Measurements from ENCODE around the gene MED12L.

Gene MED12L

GRCh38 chr3:151256749-151257148, 171.3 kb downstream of the MED12L start:
- no peaks in the 10 kb centered on the region for H3K9me3 ChIP-seq
- H3K27ac ChIP-seq, result no peak overlapping the region
- peaks cover 7% of the 10 kb centered on the region; the same call in 1 of the 2 replicates for H3K36me3 ChIP-seq
- H3K9ac ChIP-seq, result no peak overlapping the region
- H3K27me3 ChIP-seq, result no peaks in the 10 kb centered on the region
- H3K4me2 ChIP-seq, result no peak overlapping the region
- TF ChIP-seq Cebpa-rat (IDR thresholded peaks at IDR 0.05), result no peak
- H3K4me1 ChIP-seq, result no peaks in the 10 kb centered on the region
- H4K20me1 ChIP-seq, result no peaks in the 10 kb centered on the region
- no peak overlapping the region for H3K4me3 ChIP-seq

GRCh38 chr3:151259664-151260063, 174.2 kb downstream of the MED12L start:
- H3K4me2 ChIP-seq, result no peak overlapping the region
- TF ChIP-seq Cebpa-rat (IDR thresholded peaks at IDR 0.05), result no peak
- H3K27me3 ChIP-seq, result no peaks in the 10 kb centered on the region
- no peaks in the 10 kb centered on the region for H3K4me1 ChIP-seq
- no peak overlapping the region for H3K27ac ChIP-seq
- no peaks in the 10 kb centered on the region for H4K20me1 ChIP-seq
- H3K9ac ChIP-seq, result no peak overlapping the region
- H3K4me3 ChIP-seq, result no peak overlapping the region
- peaks cover 7% of the 10 kb centered on the region; the same call in 1 of the 2 replicates for H3K36me3 ChIP-seq
- H3K9me3 ChIP-seq, result no peaks in the 10 kb centered on the region

DNA sequence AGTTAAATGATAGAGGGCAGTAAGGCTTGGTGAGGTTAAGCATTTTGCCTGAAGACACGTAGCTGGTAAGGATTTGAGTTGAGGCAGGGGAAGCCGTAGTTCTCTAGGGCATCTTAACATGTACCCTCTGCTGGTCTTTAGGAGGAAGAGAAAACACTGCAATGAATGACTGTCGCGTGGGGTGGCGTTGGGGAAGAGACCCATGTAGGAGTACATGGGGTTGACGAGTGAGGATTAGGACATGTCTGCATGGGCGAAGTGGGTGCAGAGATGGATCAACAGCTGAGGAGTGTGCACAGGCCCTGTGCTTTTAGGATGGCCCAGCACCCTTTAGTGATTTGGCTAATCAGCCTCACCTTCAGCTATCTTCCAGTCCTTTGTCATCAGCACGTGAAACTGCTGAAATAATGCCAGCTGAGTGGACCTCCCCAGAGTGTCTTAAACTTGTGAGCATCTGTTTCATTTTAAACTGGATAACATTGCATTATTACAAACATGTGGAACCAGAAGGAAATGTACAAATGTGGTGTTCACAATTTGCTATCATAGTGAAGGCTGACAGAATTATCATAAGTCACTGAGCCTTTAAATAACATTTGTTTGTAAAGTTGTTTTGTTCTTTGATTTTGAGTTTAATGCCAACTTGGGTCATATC, 177.5 kb downstream of the MED12L start:
- Histone ChIP-seq H3K9me3 (no peaks in the 10 kb centered on the region), H3K27ac (no peak overlapping the region), H4K20me1 (no peaks in the 10 kb centered on the region), H3K36me3 (peaks cover 7% of the 10 kb centered on the region; the same call in 1 of the 2 replicates), H3K27me3 (no peaks in the 10 kb centered on the region), H3K4me1 (peaks cover 14% of the 10 kb centered on the region), H3K4me3 (no peak overlapping the region), H3K4me2 (no peak overlapping the region), H3K9ac (no peak overlapping the region)
- no peak for TF ChIP-seq Cebpa-rat (IDR thresholded peaks at IDR 0.05)

DNA sequence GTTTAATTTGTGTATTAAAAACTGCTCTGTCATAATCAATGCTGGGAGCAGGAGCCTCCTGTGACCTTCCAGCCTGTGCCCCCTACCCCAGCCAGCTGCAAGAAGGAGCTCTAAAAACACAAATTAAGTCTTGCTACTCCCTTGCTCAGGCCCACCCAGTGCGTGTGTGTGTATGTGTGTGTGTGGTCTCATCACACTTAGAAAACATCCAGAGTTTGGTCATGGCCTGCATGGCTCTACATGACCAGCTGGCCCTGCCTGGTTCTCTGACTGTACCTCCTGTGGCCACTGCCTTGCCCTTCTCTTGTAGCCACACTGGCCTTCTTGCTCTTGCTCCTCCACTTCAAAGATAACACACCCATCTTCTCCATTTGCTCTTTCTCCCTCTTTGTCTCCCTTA, 179.1 kb downstream of the MED12L start:
- Histone ChIP-seq H3K4me1 (peaks cover 19% of the 10 kb centered on the region), H3K9me3 (no peaks in the 10 kb centered on the region), H3K4me2 (no peak overlapping the region), H3K36me3 (peaks cover 7% of the 10 kb centered on the region; the same call in 1 of the 2 replicates), H3K27me3 (no peaks in the 10 kb centered on the region), H3K27ac (no peak overlapping the region), H3K9ac (no peak overlapping the region), H4K20me1 (no peaks in the 10 kb centered on the region), H3K4me3 (no peak overlapping the region)
- TF ChIP-seq Cebpa-rat (IDR thresholded peaks at IDR 0.05), result no peak

DNA sequence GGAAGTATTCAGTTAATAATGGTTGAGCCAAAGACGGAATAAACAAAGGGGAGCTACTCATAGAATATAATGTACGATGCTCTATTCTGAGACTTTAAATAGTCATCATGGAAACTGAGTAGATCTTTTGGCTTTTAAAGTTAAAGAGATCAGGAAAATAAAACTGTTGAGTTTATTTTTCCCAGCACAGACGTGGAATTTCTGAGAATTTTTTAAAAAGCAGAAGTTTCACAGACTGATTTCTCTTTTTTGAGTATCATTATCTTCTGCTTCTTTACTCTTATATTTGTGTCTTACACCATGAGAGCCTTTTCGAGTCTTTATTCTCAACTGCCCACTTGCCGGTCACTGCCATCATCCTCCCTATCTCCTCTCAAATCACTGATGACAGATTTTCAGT, 179.7 kb downstream of the MED12L start:
- Histone ChIP-seq H3K27ac (no peak overlapping the region), H3K36me3 (peaks cover 7% of the 10 kb centered on the region; the same call in 1 of the 2 replicates), H3K9me3 (no peaks in the 10 kb centered on the region), H3K4me2 (peak overlapping the region; percentile 32; the same call in 1 of the 2 replicates), H4K20me1 (no peaks in the 10 kb centered on the region), H3K4me3 (no peak overlapping the region), H3K27me3 (no peaks in the 10 kb centered on the region), H3K9ac (no peak overlapping the region), H3K4me1 (peaks cover 19% of the 10 kb centered on the region)
- no peak for TF ChIP-seq Cebpa-rat (IDR thresholded peaks at IDR 0.05)

DNA sequence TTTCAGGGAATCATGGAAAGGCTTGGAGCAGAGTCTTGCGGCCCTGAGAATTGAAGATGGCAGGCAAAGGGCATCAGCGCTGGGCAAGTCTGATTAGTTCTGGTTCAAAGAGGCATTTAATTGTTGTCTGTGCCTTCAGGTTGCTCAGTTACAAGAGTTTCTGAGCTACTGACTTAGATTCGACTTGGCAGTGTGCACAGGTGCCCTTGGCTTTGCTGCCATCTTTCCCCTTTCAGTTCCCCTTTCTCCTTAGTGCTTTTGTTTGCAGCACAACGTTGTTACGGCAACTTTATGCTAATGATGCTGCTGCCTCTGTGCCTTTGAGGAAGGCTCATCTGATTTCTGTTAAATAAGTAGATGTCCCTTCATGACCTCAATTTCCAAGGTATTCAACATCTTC, 180.4 kb downstream of the MED12L start:
- Histone ChIP-seq H4K20me1 (no peaks in the 10 kb centered on the region), H3K36me3 (peaks cover 7% of the 10 kb centered on the region; the same call in 1 of the 2 replicates), H3K4me1 (peaks cover 19% of the 10 kb centered on the region), H3K27ac (no peak overlapping the region), H3K9me3 (no peaks in the 10 kb centered on the region), H3K4me2 (peak overlapping the region; percentile 32; the same call in 1 of the 2 replicates), H3K4me3 (no peak overlapping the region), H3K9ac (no peak overlapping the region), H3K27me3 (no peaks in the 10 kb centered on the region)
- TF ChIP-seq Cebpa-rat (IDR thresholded peaks at IDR 0.05), result no peak

DNA sequence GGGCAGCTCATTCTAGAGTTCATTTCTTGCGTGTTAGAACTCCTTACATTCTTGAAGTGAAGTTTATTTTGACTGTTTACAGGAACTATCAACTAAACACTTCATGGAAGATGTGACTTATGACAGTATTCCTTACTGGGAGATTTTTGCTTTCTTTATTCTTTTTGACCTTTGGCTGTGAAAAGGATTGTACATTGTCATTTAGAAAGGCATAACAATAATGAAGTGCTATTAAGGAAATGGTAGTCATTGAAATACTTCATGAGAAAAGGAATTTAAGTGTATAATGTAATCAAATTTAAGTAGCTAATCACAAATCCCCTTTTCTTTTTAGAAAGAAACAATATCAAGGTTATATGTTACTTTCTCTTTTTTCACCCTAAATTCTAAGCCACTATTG, 181.6 kb downstream of the MED12L start:
- no peaks in the 10 kb centered on the region for H3K9me3 ChIP-seq
- no peak overlapping the region for H3K27ac ChIP-seq
- no peak overlapping the region for H3K9ac ChIP-seq
- H4K20me1 ChIP-seq, result no peaks in the 10 kb centered on the region
- no peak overlapping the region for H3K4me3 ChIP-seq
- peaks cover 19% of the 10 kb centered on the region for H3K4me1 ChIP-seq
- no peaks in the 10 kb centered on the region for H3K36me3 ChIP-seq
- no peak for TF ChIP-seq Cebpa-rat (IDR thresholded peaks at IDR 0.05)
- H3K27me3 ChIP-seq, result no peaks in the 10 kb centered on the region
- no peak overlapping the region for H3K4me2 ChIP-seq

- Histone ChIP-seq H3K36me3 (no peaks in the 10 kb centered on the region), H3K9ac (no peak overlapping the region), H3K4me3 (no peak overlapping the region)
These were observed 183.1 kb downstream of the MED12L start for GRCh38 chr3:151268267-151269235.

DNA sequence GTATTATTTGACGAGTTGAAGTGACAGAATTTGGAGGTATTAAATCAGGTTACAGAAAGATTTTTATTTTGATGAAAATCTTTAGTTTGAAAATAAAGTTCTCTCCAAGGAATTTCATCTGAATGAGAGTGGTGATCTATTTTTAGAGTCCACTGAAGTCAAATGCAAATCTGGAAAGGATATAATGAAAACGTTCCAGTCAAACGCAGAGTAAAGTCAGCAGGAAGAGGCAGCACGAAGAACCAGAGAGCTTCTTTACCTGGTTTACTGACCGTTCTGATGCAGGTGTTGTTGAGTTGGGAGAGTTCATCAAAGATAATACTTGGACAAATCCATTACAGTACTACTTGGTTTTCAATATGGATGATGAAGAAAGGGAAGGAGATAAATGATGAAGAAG, 184.2 kb downstream of the MED12L start:
- no peak for TF ChIP-seq Cebpa-rat (IDR thresholded peaks at IDR 0.05)
- no peak overlapping the region for H3K27ac ChIP-seq
- H3K4me1 ChIP-seq, result peaks cover 29% of the 10 kb centered on the region
- H3K9ac ChIP-seq, result no peak overlapping the region
- no peaks in the 10 kb centered on the region for H3K36me3 ChIP-seq
- no peak overlapping the region for H3K4me2 ChIP-seq
- no peak overlapping the region for H3K4me3 ChIP-seq
- H4K20me1 ChIP-seq, result no peaks in the 10 kb centered on the region
- no peaks in the 10 kb centered on the region for H3K27me3 ChIP-seq
- no peaks in the 10 kb centered on the region for H3K9me3 ChIP-seq

More at GRCh38 chr3:151268267-151269235, 183.1 kb downstream of the MED12L start:
- Histone ChIP-seq H3K4me1 (peaks cover 19% of the 10 kb centered on the region), H3K4me2 (no peak overlapping the region), H3K27ac (no peak overlapping the region), H3K27me3 (no peaks in the 10 kb centered on the region), H3K9me3 (no peaks in the 10 kb centered on the region), H4K20me1 (no peaks in the 10 kb centered on the region)
- no peak for TF ChIP-seq Cebpa-rat (IDR thresholded peaks at IDR 0.05)

DNA sequence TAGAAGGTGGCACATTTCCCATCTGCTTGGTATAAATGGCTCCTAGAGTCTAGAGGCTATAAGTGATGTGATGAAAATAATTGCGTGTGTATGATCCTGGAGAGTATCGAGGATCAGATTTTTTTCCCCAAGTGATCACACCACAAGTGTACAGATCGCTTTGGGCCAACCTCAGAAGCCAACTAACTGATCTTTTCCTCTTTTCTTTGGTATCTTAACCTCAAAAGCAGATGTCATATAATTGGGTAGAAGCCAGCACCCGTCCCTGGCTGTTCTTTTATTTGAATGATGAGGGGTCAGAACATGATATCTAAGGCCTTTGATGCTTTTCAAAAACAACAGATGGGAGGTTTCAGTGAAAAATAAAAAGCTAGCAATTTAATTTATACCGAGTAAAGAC, 189.6 kb downstream of the MED12L start:
- Histone ChIP-seq H3K4me1 (peaks cover 62% of the 10 kb centered on the region), H3K4me2 (peak overlapping the region; percentile 69)
- TF ChIP-seq Cebpa-rat (IDR thresholded peaks at IDR 0.05), result no peak

More for the DNA sequence above, 189.6 kb downstream of the MED12L start:
- Histone ChIP-seq H3K4me3 (no peak overlapping the region), H3K36me3 (no peaks in the 10 kb centered on the region), H3K27ac (no peak overlapping the region), H4K20me1 (no peaks in the 10 kb centered on the region), H3K9ac (no peak overlapping the region), H3K27me3 (no peaks in the 10 kb centered on the region), H3K9me3 (no peaks in the 10 kb centered on the region)

Data from BLaER1 (cell line).